IMR-90 (cell line): Measurements from ENCODE around the gene GABRA1. TPM values are rescaled to one million over a fixed set of nuclear protein-coding genes. Genes with fewer than 3 reads are reported as not detected.

Experiments
- ATAC-seq: fragments of 200-7000 bp; cut with Tn5 transposase; 2 replicates; pipeline ENCODE4 v1.9.1; 2020; ENCODE audit warnings: low read depth, mild to moderate bottlenecking, moderate library complexity
- BruUV-seq: library from RNA; stranded (reverse); fragments of 400-500 nt; replicated peaks from 2 replicates; lab custom pipeline; 2021; lab: Mats Ljungman, UMichigan
- CTCF ChIA-PET: fragments of 300-600 bp; formaldehyde crosslinking; extraction: SDS; loops from one replicate; lab custom pipeline; 2021; ENCODE audit warnings: antibody characterized with exemption; lab: Yijun Ruan, JAX
- POLR2A ChIA-PET: fragments of 300-600 bp; sonication (Branson Sonifier 250); formaldehyde crosslinking; loops from one replicate; lab custom pipeline; 2022; ENCODE audit warnings: antibody characterized with exemption; ENCODE audit not compliant: unreplicated experiment; lab: Charles Lee
- DNase-seq: peaks from one replicate; pipeline ENCODE4 v3.0.0; 2013
- H2AFZ ChIP-seq: replicated peaks from 2 replicates; pipeline ENCODE3; 2013; ENCODE audit warnings: low read length, mild to moderate bottlenecking; ENCODE audit not compliant: poor library complexity
- H2AK5ac ChIP-seq: 2 replicates; pipeline ENCODE4 v1.6.1; 2013; ENCODE audit warnings: low read depth, low read length, inconsistent platforms
- H2AK9ac ChIP-seq: replicated peaks from 2 replicates; pipeline ENCODE3; 2013; ENCODE audit warnings: mild to moderate bottlenecking, low read depth, low read length, moderate library complexity; ENCODE audit not compliant: poor library complexity
- H2BK120ac ChIP-seq: 2 replicates; pipeline ENCODE4 v1.6.1; 2013; ENCODE audit warnings: low read depth, low read length, inconsistent platforms
- H2BK15ac ChIP-seq: 3 replicates; pipeline ENCODE4 v1.6.1; 2013; ENCODE audit warnings: low read depth, low read length, inconsistent platforms
- H2BK20ac ChIP-seq: 2 replicates; pipeline ENCODE4 v1.6.1; 2013; ENCODE audit warnings: low read depth, mild to moderate bottlenecking, inconsistent platforms, low read length, moderate library complexity
- H2BK5ac ChIP-seq: 2 replicates; pipeline ENCODE4 v1.6.1; 2013; ENCODE audit warnings: mild to moderate bottlenecking, low read depth, low read length, inconsistent platforms; ENCODE audit not compliant: poor library complexity, severe bottlenecking
- H3K14ac ChIP-seq: replicated peaks from 2 replicates; pipeline ENCODE4 v1.6.1; 2013; ENCODE audit warnings: low read depth, low read length, inconsistent platforms
- H3K18ac ChIP-seq: 2 replicates; pipeline ENCODE4 v1.6.1; 2013; ENCODE audit warnings: low read depth, low read length, control low read depth
- H3K23ac ChIP-seq: 2 replicates; pipeline ENCODE4 v1.6.1; 2013; ENCODE audit warnings: low read depth, low read length, inconsistent platforms
- H3K27ac ChIP-seq: 2 replicates; pipeline ENCODE4 v1.5.1; 2013; ENCODE audit warnings: mild to moderate bottlenecking, control low read depth, low read length; ENCODE audit not compliant: insufficient read depth
- H3K27me3 ChIP-seq: 2 replicates; pipeline ENCODE4 v1.6.1; 2013; ENCODE audit warnings: low read length; ENCODE audit not compliant: control insufficient read depth, insufficient read depth
- H3K36me3 ChIP-seq: 2 replicates; pipeline ENCODE4 v1.6.1; 2013; ENCODE audit warnings: low read length, mixed read lengths; ENCODE audit not compliant: control insufficient read depth, insufficient read depth
- H3K4ac ChIP-seq: 2 replicates; pipeline ENCODE4 v1.6.1; 2013; ENCODE audit warnings: low read depth, low read length, inconsistent platforms
- H3K4me1 ChIP-seq: 2 replicates; pipeline ENCODE4 v1.6.1; 2013; ENCODE audit warnings: low read length, mixed read lengths; ENCODE audit not compliant: control insufficient read depth, insufficient read depth
- H3K4me2 ChIP-seq: 2 replicates; pipeline ENCODE4 v1.6.1; 2013; ENCODE audit warnings: low read depth, mild to moderate bottlenecking, control low read depth, low read length, moderate library complexity
- H3K4me3 ChIP-seq: 2 replicates; pipeline ENCODE4 v1.5.1; 2013; ENCODE audit warnings: low read depth, mild to moderate bottlenecking, control low read depth, low read length, moderate library complexity; ENCODE audit not compliant: insufficient read depth
- H3K56ac ChIP-seq: 2 replicates; pipeline ENCODE4 v1.6.1; 2013; ENCODE audit warnings: low read length, inconsistent platforms; ENCODE audit not compliant: insufficient read depth; ENCODE audit errors: extremely low read depth
- H3K79me1 ChIP-seq, 2 experiments: 2 replicates each; pipeline ENCODE4 v1.6.1; 2013; ENCODE audit warnings: low read length in 2 of 2, inconsistent platforms in 1 of 2, low read depth in 1 of 2
- H3K9ac ChIP-seq: 2 replicates; pipeline ENCODE4 v1.6.1; 2013; ENCODE audit warnings: low read depth, low read length, control low read depth
- H3K9me1 ChIP-seq: 2 replicates; pipeline ENCODE4 v1.6.1; 2013; ENCODE audit warnings: low read length, inconsistent platforms; ENCODE audit not compliant: insufficient read depth
- H3K9me3 ChIP-seq: 2 replicates; pipeline ENCODE4 v1.6.1; 2013; ENCODE audit warnings: low read length; ENCODE audit not compliant: control insufficient read depth, insufficient read depth
- H4K20me1 ChIP-seq: 2 replicates; pipeline ENCODE4 v1.6.1; 2013; ENCODE audit warnings: low read length, inconsistent platforms; ENCODE audit not compliant: insufficient read depth
- H4K5ac ChIP-seq: 2 replicates; pipeline ENCODE4 v1.6.1; 2013; ENCODE audit warnings: mild to moderate bottlenecking, low read depth, low read length, control low read depth
- H4K8ac ChIP-seq, 2 experiments: 2 replicates each; pipeline ENCODE4 v1.6.1; 2013; ENCODE audit warnings: low read depth in 2 of 2, low read length in 2 of 2, control low read depth in 1 of 2, inconsistent platforms in 1 of 2
- H4K91ac ChIP-seq: 2 replicates; pipeline ENCODE4 v1.6.1; 2013; ENCODE audit warnings: low read depth, low read length, inconsistent platforms; ENCODE audit not compliant: insufficient read depth
- CHD1 ChIP-seq: IDR thresholded peaks from 2 replicates; pipeline ENCODE4 v1.6.1; 2012; ENCODE audit warnings: low read depth, low read length, improper control_type of control experiment
- MAFK ChIP-seq: IDR thresholded peaks from 2 replicates; pipeline ENCODE4 v1.6.1; 2012; ENCODE audit warnings: low read depth, low read length, improper control_type of control experiment
- NFE2L2 ChIP-seq: fragments of 150-350 bp; IDR thresholded peaks from 2 replicates; pipeline ENCODE4 v1.6.1; 2016; ENCODE audit warnings: low read depth, mild to moderate bottlenecking, low read length
- WGBS, 2 experiments: methylation state at CpG; one replicate each; pipeline versions ENCODE4 v1.1.5 to v1.1.7; 2013; ENCODE audit warnings: missing lambda C conversion rate in 2 of 2; ENCODE audit not compliant: insufficient read length in 1 of 2; ENCODE audit errors: extremely low coverage in 2 of 2; 5-methylcytosine and 5-hydroxymethylcytosine counted together
- dilution Hi-C: fragments of 300-500 bp; cut with HindIII; formaldehyde crosslinking; loops from one replicate; pipeline ENCODE4 v1.14.3; 2018; ENCODE audit warnings: low sequenced_read_pairs; ENCODE audit not compliant: unreplicated experiment
- in situ Hi-C: fragments of 300-500 bp; cut with MboI; formaldehyde crosslinking; loops from 3 replicates; pipeline ENCODE4 v1.14.3; 2019; ENCODE audit warnings: low sequenced_read_pairs, inconsistent platforms, mixed read lengths
- intact Hi-C: fragments of 100-400 bp; cut with micrococcal nuclease; formaldehyde crosslinking; loops from 2 replicates; pipeline ENCODE4 v1.10.0; 2022
- polyA plus RNA-seq, 3 experiments: library from polyadenylated mRNA; depleted of rRNA; stranded (reverse); fragments of >200 nt; gene quantifications; 2 replicates each; pipeline ENCODE4 v1.2.3, GENCODE V29; 2012; ENCODE audit warnings: low replicate concordance in 1 of 3
- total RNA-seq: library from RNA; depleted of rRNA; stranded (reverse); fragments of >200 nt; gene quantifications from 2 replicates; pipeline ENCODE4 v1.2.3, GENCODE V29; 2012

GABRA1 gene
- total and polyA plus RNA-seq, 2 of the 4 experiments (the other 2 are of a cell fraction), result not detected

DNA sequence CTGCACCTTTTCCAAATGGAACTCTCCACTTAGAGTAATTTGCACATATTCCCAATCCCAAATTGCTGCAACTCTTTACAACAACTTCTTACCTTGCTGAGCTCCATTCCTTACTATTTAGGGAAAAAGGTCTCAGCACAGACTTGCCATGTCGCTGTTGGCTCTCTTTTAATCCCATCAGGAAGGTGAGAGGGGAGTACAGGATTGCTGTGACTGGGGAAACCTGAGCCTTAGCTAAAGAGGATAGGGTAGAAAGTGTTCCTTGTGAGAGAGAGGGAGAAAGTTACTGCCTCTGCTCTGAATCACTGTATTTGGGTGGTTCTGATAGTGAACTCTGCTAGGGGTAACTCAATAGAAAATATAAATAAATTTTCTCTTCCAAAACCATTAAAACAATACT lies 43.7 kb upstream of the GABRA1 start:
- CTCF ChIA-PET, result no interaction called here
- no CpG with 5 or more reads among the region's 1 CpG for WGBS, 2 experiments
- H3K9me3 ChIP-seq, result peaks cover 2% of the 10 kb centered on the region; the same call in 1 of the 2 replicates
- no peaks in the 10 kb centered on the region for H3K36me3 ChIP-seq
- intact Hi-C loops, result no loop called here
- H3K4me2 ChIP-seq, result no peak overlapping the region
- H3K56ac ChIP-seq, result no peak overlapping the region
- H3K14ac ChIP-seq, result no peak overlapping the region
- dilution Hi-C loops, result no loop called here
- H3K27ac ChIP-seq, result no peak overlapping the region
- no peak overlapping the region for H2AK5ac ChIP-seq
- H2BK5ac ChIP-seq, result no peak overlapping the region
- H3K79me1 ChIP-seq, result no peaks in the 10 kb centered on the region
- H3K4me1 ChIP-seq, result no peaks in the 10 kb centered on the region
- H3K23ac ChIP-seq, result no peak overlapping the region
- no peak overlapping the region for H3K9ac ChIP-seq
- H3K4me3 ChIP-seq, result no peak overlapping the region
- no peak overlapping the region for H2BK15ac ChIP-seq
- H3K18ac ChIP-seq, result no peak overlapping the region
- no peaks in the 10 kb centered on the region for H3K27me3 ChIP-seq
- ATAC-seq (no peak), DNase-seq (no peak)
- H4K5ac ChIP-seq, result no peak overlapping the region
- POLR2A ChIA-PET, result no interaction called here
- no peak overlapping the region for H4K8ac ChIP-seq
- no peak for TF ChIP-seq MAFK
- no peak for TF ChIP-seq CHD1
- no peak for TF ChIP-seq NFE2L2
- no peaks in the 10 kb centered on the region for H3K9me1 ChIP-seq
- in situ Hi-C loops, result no loop called here
- no peak overlapping the region for H4K91ac ChIP-seq
- no peak overlapping the region for H3K4ac ChIP-seq
- BruUV-seq, result no TSS peak
- no peaks in the 10 kb centered on the region for H4K20me1 ChIP-seq
- no peak overlapping the region for H2AFZ ChIP-seq
- H2BK20ac ChIP-seq, result no peak overlapping the region
- no peak overlapping the region for H2BK120ac ChIP-seq
- no peak overlapping the region for H2AK9ac ChIP-seq
